Epidermal melanocyte (primary cell): Measurements from ENCODE around the gene NUBPL.

Experiments
- DNase-seq: peaks from one replicate; pipeline ENCODE4 v3.0.0; 2011; ENCODE audit warnings: low spot score; ENCODE audit not compliant: insufficient read length

Gene NUBPL

GRCh38 chr14:31561155-31561846 is at the start of gene NUBPL:
TSS of gene NUBPL (plus strand) at chr14:31561404. CDS start at chr14:31561440, 36 bp downstream.
- peak; percentile 95 for DNase-seq

- DNase-seq = no peak
These were observed 34.1 kb upstream of the NUBPL start for GRCh38 chr14:31527087-31527486.

DNA sequence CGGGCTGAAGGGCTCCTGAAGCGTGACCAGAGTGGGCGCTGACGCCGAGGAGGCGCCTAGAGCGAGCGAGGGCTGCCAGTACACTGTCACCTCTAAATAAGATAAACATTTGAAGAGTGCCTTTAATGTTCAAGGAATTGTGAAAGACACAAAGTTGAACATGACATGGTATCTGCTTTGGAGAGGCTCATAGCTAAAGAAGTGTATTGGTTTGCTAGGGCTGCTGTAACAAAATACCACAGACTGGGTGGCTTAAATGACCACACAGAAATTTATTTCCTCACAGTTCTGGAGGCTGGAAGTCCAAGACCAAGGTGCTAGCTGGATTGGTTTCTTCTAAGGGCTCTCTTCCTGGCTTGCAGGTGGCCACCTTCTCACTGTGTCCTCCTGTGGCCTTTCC is 33.7 kb upstream of the NUBPL start:
- DNase-seq = no peak

DNA sequence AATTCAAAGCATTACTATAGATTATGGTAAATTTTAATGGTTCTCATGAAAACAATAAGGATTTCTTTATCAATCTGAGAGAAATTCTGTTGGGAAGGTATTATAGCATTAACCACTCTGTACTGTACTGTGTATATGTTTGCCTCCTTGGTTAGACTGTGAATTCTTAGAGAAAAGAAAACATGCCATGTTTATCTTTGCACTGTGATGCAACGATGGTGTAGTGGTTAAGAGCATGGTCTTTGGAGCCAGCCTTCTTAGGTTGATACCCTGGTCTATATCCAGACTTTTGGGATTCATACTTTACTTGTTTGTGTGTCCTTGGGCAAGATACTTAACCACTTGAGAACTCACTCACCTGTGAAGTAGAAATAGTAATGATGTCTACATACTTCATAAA is 32.2 kb upstream of the NUBPL start:
- DNase-seq = no peak

DNA sequence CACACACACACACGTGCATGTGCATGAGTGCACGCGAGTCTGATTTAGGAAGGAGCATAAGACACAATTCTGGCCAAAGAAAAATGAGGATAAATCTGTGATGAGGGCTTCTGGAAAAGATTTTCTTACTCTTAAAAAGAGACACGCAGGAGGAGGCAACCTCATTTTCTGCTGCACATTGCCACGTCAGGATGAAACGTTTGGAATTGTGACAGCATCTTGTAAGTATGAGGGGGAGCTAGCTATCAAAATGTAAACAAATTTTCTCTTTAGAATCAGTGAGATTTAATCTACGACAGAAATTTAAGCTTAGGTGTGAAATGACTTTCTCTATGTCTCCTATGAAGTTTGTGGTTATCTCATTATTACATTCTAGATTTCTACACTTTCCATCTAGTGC is 31.1 kb upstream of the NUBPL start:
- no peak for DNase-seq

- no peak for DNase-seq
These were observed 24.8 kb upstream of the NUBPL start for GRCh38 chr14:31536201-31536960.

DNA sequence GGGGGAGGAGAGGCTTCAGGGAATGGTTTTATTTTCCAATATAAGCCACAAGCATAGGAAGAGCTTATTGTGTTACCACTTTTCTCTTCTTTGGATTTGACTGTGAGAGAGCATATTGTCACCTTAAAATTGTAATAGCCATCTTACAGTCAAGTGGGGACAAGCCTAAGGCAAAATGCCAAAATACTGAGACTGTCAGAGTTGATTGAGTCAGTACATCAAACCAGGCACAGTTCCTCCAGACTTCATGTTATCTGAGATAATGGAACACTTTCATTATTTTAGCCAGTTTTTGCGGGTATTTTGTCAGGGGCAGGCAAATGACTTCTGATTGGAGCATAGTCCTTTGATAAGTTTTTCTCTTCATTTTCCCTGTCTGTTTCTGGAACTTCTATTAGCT is 19.5 kb upstream of the NUBPL start:
- no peak for DNase-seq

DNA sequence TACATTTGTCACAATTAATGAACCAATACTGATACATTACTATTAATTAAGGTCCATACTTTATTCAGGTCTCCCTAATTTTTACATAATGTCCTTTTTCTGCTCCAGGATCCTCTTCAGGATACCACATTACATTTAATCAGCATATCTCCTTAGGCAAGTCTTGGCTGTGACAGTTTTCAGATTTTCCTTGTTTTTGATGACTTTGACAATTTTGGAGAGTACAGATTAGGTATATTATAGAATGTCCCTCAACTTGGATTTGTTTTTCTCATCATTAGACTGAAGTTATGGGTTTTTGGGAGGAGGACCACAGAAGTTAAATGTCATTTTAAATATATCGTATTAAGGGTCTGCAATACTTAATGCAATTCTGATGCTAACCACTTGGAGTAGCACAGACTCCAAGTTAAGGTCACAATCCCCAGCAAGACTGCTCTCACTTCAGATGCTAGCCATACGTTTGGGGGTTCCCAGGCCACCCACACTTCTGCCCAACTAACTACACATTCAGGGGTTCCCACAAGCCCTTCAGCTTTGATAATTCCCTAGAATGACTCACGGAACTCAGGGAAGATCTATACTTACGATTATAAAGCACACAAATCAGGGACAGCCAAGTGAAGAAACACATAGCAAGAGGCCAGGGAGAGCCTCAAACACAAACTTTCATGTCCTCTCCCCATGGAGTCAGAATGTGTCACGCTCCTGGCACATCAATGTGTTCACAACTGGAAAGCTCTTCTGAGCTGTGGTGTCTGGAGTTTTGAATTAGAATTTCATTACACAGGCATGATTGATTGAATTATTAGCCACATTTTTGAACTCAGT is 17.0 kb upstream of the NUBPL start:
- no peak for DNase-seq

- DNase-seq = no peak
These were observed 16.4 kb upstream of the NUBPL start for GRCh38 chr14:31544816-31545215.

DNA sequence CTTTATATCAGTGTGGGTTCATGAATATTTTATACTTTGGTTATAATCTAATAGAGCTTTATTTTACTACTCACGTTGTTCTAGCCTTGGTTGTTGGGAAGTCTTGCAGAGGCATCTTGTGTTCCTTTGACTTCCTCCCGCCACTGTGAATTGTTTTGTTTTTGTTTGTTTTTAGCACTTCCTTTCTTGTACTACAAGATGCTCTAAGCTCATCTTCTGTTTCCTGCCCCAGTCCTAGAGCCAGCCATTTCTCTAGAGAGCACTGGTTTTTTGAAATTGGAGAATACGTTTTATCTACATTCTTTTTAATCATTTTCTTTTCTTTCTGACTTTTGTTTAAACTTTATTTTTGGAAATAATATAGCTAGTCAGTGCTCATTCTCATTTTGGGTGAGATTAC is 15.9 kb upstream of the NUBPL start:
- no peak for DNase-seq

GRCh38 chr14:31549817-31550216 is 11.4 kb upstream of the NUBPL start:
- DNase-seq = no peak

DNA sequence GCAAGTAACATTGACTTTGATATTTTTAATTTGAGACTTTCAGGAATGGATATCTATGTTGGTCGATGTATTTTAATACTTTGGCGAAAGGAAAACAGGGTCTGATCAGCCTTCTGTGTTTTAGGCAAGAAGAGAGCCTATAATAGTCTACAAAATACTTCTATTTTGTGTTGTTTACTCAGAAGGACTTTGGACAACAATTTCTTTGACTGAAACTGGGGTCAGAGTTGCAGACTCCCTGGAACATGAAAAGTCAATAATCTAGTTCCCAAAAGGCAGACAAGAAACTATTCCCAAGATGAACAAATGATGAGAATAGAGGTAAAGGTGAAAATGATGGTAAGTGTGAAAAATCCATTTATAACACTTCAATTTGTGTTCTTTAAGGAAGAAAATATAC is 10.6 kb upstream of the NUBPL start:
- no peak for DNase-seq

DNA sequence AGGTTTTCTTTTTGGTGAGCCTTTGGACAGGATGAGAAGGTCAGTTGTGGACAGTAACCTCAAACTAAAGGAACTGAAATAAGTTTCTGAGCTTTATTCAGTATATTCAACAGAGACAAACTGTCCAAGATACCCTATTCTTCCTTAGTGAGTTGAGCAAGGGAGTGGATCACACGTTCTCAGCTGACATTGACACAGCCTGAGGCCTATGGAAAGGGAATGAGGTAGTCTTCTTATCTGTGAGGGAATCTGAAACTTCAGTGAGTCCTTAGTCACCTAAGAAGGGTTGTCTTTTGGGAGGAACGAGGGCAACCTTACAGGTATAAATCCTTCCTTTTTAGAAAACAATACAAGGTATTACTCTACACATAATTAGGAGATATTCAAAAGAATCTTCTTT is 5.0 kb upstream of the NUBPL start:
- DNase-seq = no peak

DNA sequence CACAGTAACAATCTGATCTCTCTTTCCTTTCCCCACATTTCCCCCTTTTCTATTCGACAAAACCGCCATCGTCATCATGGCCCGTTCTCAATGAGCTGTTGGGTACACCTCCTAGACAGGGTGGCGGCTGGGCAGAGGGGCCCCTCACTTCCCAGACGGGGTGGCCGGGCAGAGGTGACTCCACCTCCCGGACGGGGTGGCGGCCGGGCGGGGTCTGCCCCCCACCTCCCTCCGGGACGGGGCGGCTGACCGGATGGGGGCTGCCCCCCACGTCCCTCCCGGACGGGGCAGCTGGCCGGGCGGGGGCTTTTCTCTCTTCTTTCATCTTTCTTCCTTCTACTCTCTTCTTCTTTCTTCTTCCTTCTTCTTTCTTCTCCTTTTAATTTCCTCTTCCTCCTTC is 1.3 kb upstream of the NUBPL start:
- DNase-seq = no peak

- no peak for DNase-seq
These were observed 447 bp upstream of the NUBPL start for GRCh38 chr14:31560759-31561154.

GRCh38 chr14:31564194-31564593 is 3.0 kb downstream of the NUBPL start:
- no peak for DNase-seq

DNA sequence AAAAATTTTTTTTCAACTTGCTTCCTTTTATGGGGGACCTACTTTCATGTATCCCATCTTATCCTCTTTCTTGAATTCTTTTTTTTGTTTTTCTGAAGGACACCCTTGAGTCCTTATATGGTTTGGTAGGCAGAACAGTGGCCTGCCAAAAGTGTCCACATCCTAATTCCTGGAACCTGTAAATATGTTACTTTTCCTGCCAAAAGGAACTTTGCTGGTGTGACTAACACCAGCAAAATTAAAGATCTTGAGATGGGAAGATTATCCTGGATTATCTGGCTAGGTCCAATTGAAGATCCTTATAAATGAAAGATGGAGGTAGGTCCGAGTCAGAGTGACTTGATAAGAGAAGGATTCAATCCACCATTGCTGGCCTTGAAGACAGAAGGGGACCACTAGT is 5.3 kb downstream of the NUBPL start:
- no peak for DNase-seq

- no peak for DNase-seq
These were observed 6.5 kb downstream of the NUBPL start for GRCh38 chr14:31567655-31568054.

DNA sequence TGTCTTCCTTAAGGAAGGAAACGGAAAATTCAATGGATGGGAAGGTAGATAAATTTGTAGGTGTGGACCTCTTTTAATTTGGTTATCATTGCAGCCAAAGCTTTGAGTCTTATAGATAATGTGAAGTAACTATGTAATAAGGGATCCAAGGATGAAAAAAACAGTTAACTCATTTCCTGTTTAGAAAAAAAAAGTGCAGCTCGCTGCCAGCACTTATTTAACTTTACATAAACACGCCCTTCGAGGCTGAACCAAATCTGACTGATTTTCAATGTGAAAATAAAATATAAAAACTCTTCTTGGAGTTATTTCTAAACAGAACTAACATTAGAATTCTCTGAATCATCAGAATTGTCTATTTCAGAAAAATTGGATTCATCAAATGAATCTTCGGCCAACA is 7.0 kb downstream of the NUBPL start:
- DNase-seq = no peak

GRCh38 chr14:31568671-31569070 is 7.5 kb downstream of the NUBPL start:
- DNase-seq = no peak

DNA sequence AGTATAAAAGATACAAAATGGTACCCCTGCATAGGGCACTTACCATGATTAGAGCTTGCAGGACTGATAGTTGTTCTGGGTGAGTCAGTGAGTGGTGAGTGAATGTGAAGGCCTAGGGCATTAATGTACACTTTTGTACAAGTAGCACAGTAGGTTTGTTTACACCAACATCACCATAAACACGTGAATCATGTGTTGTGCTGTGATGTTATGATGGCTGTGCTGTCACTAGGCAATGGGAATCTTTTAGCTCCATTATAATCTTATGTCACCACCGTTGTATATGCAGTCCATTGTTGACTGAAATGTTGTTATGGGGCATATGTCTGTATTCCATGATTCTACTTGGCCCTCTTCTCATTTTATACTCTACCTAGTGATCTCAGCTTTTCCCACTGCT is 11.8 kb downstream of the NUBPL start:
- no peak for DNase-seq

DNA sequence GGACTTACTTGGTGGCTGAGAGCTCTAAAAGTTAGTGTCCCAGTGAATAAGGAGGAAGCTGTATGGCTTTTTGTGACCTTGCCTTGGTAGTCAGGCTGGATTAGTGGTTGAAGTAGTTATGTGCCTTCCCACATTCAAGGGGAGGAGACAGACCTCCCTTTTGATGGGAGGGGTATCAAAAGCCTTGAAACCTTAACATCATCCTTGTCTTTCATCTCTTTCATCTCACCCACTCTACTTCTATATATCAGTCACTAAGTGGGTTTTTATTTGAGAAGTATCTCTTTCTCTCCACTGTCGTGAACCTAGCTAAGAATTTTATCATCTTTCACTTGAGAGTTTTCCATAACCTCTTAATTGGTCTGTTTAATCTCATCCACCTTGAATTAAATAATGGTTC is 15.7 kb downstream of the NUBPL start:
- DNase-seq = no peak
